Activated T-helper 1 cell treated with anti-CD3 and anti-CD28 coated beads, Interleukin-12 subunit alpha, Interleukin-12 subunit beta, Interleukin-2, Interleukin-4 antibody, amounts not matched to agents 30 ng/mL and 10 ng/mL and 1 ng/mL, durations not matched to agents 14 hours and 24 hours and 36 hours (primary cell): ENCODE measurements around the gene GPR55. TPM values are rescaled to one million over a fixed set of nuclear protein-coding genes. Genes with fewer than 3 reads are reported as not detected.

Experiments
- DNase-seq: peaks from one replicate; pipeline ENCODE4 v3.0.0; 2021; ENCODE audit warnings: low spot score
- H3K27ac Mint-ChIP-seq: one replicate; pipeline ENCODE4 v1.8.0; 2021; ENCODE audit warnings: mild to moderate bottlenecking, mixed read lengths
- H3K27me3 Mint-ChIP-seq: one replicate; pipeline ENCODE4 v1.8.0; 2022; ENCODE audit warnings: mild to moderate bottlenecking, moderate library complexity, mixed read lengths; ENCODE audit not compliant: insufficient read depth
- H3K36me3 Mint-ChIP-seq: one replicate; pipeline ENCODE4 v1.8.0; 2021; ENCODE audit warnings: low read depth, mixed read lengths
- H3K4me1 Mint-ChIP-seq: one replicate; pipeline ENCODE4 v1.8.0; 2021; ENCODE audit warnings: low read depth, mixed read lengths
- H3K4me3 Mint-ChIP-seq: one replicate; pipeline ENCODE4 v1.8.0; 2021; ENCODE audit warnings: mild to moderate bottlenecking, moderate library complexity, mixed read lengths
- H3K9me3 Mint-ChIP-seq: one replicate; pipeline ENCODE4 v1.8.0; 2021; ENCODE audit warnings: mixed read lengths
- intact Hi-C: fragments of 100-400 bp; cut with micrococcal nuclease; formaldehyde crosslinking; loops from one replicate; pipeline ENCODE4 v1.15.1; 2024
- total RNA-seq: library from RNA; stranded (reverse); gene quantifications from 2 replicates; pipeline ENCODE4 v1.2.3, GENCODE V29; 2022

Gene GPR55
- total RNA-seq, 1 donor from 2014 or later, result 0.13 TPM

DNA sequence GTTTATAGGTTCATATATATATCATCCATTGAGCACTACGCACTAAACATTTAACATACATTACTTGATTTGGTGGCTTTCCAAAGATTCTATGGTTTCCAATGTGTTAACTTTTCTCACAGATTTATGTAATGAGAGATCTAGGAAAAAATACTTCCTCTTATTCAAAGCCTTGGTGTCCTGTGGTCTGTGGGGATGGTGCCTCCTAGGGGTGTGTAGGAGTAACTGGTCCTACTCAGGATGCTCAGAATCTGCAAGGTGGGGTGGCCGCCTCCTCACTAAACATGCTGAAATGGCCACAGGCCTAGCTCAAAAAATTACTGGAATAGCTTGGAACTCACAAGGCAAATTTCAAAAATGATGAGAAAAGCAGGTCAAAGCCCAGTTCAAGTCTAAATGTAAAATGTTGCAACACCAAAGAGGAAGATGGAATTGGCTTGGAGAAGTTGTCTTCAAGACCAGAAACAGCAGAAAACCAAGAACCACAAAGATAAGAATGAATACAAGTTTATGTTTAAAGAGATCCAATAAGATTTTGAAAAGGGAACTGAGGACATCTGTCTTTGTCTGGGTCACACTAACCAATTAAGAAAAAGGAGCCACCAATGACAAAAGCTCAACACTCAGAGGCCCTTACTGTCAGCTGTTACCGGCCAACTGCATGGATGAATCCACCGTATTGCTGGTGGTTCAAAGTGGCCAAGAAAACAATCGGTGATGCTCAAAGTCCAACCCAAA, 11.5 kb downstream of the GPR55 start:
- no peak for DNase-seq
- no peaks in the 10 kb centered on the region for H3K36me3 Mint-ChIP-seq
- H3K4me3 Mint-ChIP-seq, result no peak overlapping the region
- peaks cover 22% of the 10 kb centered on the region for H3K4me1 Mint-ChIP-seq
- no peaks in the 10 kb centered on the region for H3K9me3 Mint-ChIP-seq
- intact Hi-C loops, result no loop called here
- H3K27ac Mint-ChIP-seq, result peak overlapping the region; percentile 48
- H3K27me3 Mint-ChIP-seq, result peaks cover 71% of the 10 kb centered on the region

DNA sequence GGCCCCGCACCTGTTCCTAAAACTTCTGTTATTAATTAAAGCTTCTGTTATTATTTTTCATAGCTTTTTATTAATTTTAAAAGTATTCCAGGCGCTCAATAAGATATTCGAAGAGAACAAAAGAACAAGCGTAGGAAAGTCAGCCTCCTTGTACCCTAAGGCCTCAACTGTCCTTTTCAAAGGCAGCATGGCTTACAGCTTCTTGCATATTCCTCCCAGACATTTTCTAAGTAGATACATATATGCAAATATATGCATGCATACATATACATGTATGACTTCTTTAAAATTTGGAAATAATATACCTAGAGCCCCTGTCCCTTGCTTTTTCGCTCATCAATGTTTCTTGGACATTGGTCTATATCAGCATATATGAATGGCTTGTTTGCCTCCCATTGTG, 12.3 kb downstream of the GPR55 start:
- Mint-ChIP-seq H3K36me3 (no peaks in the 10 kb centered on the region), H3K27me3 (peaks cover 64% of the 10 kb centered on the region), H3K9me3 (no peaks in the 10 kb centered on the region), H3K4me1 (peaks cover 27% of the 10 kb centered on the region), H3K27ac (no peak overlapping the region), H3K4me3 (no peak overlapping the region)
- intact Hi-C loops, result no loop called here
- no peak for DNase-seq

DNA sequence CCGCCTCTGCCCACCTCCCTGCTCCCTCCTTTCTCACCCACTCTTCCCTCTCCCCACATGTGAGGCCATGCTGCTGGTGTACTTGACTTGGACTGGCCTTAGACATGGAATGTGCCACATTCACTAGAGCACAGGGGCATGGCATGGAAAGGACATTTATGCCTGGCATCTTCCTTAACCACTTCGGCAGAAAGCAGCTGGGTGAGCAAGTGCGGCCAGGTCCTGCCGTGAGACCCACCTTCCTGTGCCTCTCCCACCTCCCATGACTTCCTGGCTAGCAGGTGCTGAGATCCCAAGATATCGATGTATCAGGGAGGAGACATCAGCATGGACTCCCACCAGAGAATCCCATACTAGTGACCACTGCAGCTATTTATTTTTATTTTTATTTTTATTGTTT, 13.0 kb downstream of the GPR55 start:
- peaks cover 58% of the 10 kb centered on the region for H3K27me3 Mint-ChIP-seq
- no peaks in the 10 kb centered on the region for H3K36me3 Mint-ChIP-seq
- DNase-seq, result no peak
- intact Hi-C loops, result no loop called here
- no peak overlapping the region for H3K27ac Mint-ChIP-seq
- peaks cover 27% of the 10 kb centered on the region for H3K4me1 Mint-ChIP-seq
- no peak overlapping the region for H3K4me3 Mint-ChIP-seq
- no peaks in the 10 kb centered on the region for H3K9me3 Mint-ChIP-seq

DNA sequence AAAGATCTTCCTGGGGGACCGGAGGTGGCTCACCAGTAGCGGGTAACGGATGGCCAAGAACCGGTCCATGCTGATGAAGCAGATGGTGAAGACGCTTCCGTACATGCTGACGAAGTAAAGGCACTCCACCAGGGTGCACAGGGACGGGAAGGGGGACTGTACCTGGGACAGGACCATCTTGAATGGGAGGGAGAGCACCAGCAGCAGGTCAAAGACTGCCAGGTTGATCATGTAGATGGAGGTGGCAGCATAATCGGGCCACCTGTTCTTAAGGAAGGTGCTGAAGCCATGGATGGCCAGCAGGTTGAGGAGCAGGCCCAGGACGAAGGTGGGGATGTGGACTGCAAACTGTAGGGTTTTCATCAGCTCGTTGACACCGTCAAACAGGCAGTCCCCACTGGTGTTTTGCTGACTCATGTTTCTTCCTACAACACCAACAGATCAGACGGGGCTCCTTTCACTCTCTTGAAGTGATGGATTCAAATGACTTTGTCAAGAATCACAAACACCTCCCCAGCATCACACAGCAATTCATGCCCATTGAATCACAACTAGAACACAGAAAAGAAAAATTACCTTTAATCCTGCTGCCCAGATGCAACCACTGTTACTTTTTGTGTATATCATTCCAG, 14.4 kb downstream of the GPR55 start:
- Mint-ChIP-seq H3K4me3 (no peak overlapping the region), H3K36me3 (no peaks in the 10 kb centered on the region), H3K27ac (no peak overlapping the region), H3K27me3 (peaks cover 56% of the 10 kb centered on the region), H3K4me1 (peaks cover 36% of the 10 kb centered on the region), H3K9me3 (no peaks in the 10 kb centered on the region)
- DNase-seq, result no peak
- intact Hi-C loops, result no loop called here

DNA sequence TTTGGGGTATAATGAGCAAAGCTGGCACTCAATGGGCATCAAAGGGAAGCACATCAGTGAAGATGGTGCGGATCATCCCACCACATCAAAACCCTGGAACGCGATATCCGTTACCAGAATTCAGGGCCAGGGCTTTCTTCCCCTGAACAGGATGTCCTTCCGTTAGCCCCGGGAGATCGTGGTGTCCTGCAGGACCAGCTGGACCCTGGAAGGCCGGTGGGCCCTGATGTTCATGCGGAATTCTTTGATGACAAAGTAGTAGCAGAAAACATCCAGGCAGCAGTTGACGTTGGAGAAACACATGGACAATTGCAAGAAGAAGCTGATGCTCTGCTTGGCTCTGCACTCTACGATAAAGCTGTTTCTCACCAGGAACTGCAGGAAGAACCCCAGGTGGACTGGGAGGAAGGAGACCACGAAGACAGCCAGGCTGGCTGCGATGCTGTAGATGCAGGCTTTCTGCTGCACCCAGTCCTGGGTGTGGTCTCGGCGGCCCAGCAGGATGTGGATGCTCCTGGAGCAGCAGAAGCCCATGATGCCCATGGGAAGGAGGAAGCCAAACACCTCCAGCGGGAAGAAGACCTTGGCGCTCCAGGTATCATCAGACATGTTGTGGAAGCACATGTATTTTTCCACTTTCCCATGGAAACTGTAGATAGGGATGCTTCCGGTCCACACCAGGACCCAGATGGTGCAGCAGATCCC, 15.0 kb downstream of the GPR55 start:
- Mint-ChIP-seq H3K9me3 (no peaks in the 10 kb centered on the region), H3K4me1 (peaks cover 43% of the 10 kb centered on the region), H3K36me3 (no peaks in the 10 kb centered on the region), H3K27ac (no peak overlapping the region), H3K4me3 (no peak overlapping the region), H3K27me3 (peaks cover 62% of the 10 kb centered on the region)
- DNase-seq, result no peak
- intact Hi-C loops, result loop anchor here (5.0 kb wide), 1 partner anchor 253 kb away; no protein-coding TSS in a partner anchor

DNA sequence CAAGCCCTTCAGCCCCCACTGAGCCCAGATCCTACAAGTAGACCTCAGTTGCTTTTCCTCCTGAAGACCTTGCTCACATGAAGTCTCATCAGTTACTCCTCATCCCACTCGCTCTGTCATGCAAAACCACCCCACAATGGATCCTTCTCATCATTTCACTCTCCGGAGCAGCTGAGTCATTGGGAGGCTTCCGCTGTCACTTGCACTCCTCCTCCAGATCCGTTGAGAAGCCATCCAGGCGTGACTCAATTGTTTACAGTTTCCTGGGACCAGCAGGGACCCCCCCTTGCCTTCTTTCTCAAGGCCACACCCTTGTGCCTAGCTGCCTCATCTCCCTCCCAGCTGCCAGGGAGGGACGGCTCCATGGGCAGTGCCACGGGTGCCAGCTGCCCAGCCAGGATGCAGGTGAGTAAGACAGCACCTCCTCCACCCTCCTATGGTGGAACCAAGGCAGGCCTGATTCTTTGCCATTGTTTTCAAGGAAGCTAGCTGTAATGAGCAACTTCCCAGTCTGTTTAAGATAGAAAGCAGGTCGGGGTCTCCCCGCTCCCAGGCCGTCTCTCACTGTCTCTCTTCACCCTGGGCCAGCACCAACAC, 16.3 kb downstream of the GPR55 start:
- peaks cover 59% of the 10 kb centered on the region for H3K27me3 Mint-ChIP-seq
- intact Hi-C loops, result loop anchor here (5.0 kb wide), 1 partner anchor 251 kb away; no protein-coding TSS in a partner anchor
- H3K4me1 Mint-ChIP-seq, result peaks cover 41% of the 10 kb centered on the region
- DNase-seq, result no peak
- no peaks in the 10 kb centered on the region for H3K9me3 Mint-ChIP-seq
- no peak overlapping the region for H3K4me3 Mint-ChIP-seq
- H3K36me3 Mint-ChIP-seq, result no peaks in the 10 kb centered on the region
- H3K27ac Mint-ChIP-seq, result peak overlapping the region; percentile 29

DNA sequence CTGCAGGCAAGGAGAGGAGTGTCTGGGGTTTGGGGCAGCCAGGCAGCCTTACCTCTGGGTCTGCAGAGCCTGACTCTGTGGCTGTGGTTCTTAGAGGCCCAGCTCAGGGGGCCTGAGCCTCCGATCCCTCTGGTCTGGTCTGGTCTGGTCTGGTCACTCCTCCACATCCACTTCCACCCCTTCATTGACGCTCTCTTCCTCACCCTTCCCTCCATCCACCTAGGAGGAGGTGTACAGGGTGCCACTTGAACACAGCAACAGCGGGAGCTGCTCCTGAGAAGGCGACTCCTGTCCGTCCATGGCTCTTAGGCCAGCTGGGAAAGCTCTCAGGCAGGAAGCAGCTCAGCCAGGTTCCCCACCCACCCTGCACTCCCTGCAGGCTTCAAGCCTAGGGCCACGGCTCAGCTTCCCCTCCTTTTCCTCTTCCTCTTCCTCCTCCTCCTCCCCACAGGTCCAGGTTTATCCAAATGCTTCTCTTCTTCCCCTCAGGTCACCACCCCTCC, 16.9 kb downstream of the GPR55 start:
- Mint-ChIP-seq H3K9me3 (no peaks in the 10 kb centered on the region), H3K4me3 (no peak overlapping the region), H3K27me3 (peaks cover 60% of the 10 kb centered on the region), H3K27ac (peak overlapping the region; percentile 29), H3K4me1 (peaks cover 37% of the 10 kb centered on the region), H3K36me3 (no peaks in the 10 kb centered on the region)
- intact Hi-C loops, result loop anchor here (5.0 kb wide), 1 partner anchor 251 kb away; no protein-coding TSS in a partner anchor
- no peak for DNase-seq

DNA sequence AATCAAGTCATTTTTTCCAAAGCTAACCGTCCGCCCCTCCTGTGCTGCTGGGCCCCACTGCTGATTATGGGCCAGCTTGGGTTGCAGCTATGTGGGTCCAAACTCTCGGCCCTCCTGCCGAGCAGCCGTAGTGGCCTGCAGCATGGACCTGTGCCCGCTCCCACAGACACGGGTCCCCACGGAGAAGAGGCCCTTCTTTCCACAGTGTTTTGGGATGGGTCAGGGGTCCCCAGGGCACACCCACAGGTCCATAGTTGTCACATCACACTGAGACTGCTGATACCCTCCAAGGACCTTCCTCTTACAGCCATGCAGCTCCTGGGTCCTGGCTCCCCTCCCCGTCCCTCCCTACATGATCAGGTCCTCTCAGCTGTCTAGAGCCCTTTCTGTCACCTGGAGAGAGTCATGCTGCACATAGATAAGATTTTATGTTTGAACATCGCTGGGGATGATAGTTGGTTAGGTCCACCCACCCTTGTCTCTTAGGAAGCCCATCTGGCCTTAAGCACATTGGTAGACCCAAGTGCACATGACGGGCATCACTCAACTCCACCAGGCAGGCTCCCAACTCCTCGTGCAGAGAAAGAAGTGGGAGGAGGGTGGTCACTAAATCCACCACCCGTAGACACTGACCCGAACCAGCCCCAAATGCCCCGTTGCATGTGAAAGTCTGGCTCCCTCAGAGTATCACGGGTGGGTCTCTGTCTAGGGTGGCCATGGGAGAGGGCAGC, 17.5 kb downstream of the GPR55 start:
- intact Hi-C loops, result loop anchor here (5.0 kb wide), 1 partner anchor 250 kb away; no protein-coding TSS in a partner anchor
- DNase-seq, result no peak
- no peaks in the 10 kb centered on the region for H3K9me3 Mint-ChIP-seq
- peaks cover 60% of the 10 kb centered on the region for H3K27me3 Mint-ChIP-seq
- no peak overlapping the region for H3K4me3 Mint-ChIP-seq
- no peak overlapping the region for H3K27ac Mint-ChIP-seq
- peaks cover 37% of the 10 kb centered on the region for H3K4me1 Mint-ChIP-seq
- H3K36me3 Mint-ChIP-seq, result no peaks in the 10 kb centered on the region

DNA sequence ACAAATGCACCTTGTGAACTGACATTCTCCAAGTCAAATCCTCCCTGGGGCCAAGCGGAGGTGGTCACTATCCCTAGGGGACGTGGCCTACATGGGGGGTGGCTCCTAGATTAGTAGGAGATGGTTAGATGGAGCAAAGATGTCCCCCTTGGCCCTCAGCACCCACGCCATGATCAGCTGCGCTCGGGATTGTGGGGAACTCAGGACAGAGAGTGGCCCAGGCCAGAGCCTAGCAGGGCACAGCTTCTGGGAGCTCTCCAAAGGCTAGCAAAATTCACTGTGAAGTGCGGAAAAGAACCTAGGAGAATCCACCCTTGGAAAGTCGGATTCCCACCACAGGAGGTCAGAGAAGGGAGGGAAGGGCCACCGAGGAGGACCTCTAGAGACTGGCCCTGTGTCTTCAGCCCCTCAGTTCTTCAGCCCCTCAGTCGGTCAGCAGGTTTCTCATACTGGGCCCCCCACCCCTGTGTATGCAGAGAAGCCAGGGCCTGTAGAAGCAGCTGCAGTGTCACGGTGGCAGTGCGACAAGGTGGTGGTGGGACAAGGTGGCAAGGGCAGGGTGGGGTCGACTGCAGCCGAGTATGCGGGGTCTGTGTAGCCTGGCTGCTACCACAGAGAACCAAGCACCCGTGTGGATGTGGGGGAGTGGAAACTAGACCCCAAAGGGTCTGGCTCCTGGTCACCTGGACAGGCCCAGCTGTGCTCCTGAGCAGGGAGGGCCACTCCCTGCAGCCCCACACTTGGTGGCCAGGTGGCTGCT, 18.4 kb downstream of the GPR55 start:
- intact Hi-C loops, result loop anchor here (5.0 kb wide), 1 partner anchor 249 kb away; no protein-coding TSS in a partner anchor
- peaks cover 64% of the 10 kb centered on the region for H3K27me3 Mint-ChIP-seq
- H3K9me3 Mint-ChIP-seq, result no peaks in the 10 kb centered on the region
- no peak for DNase-seq
- H3K27ac Mint-ChIP-seq, result no peak overlapping the region
- H3K36me3 Mint-ChIP-seq, result no peaks in the 10 kb centered on the region
- H3K4me3 Mint-ChIP-seq, result no peak overlapping the region
- peaks cover 37% of the 10 kb centered on the region for H3K4me1 Mint-ChIP-seq

DNA sequence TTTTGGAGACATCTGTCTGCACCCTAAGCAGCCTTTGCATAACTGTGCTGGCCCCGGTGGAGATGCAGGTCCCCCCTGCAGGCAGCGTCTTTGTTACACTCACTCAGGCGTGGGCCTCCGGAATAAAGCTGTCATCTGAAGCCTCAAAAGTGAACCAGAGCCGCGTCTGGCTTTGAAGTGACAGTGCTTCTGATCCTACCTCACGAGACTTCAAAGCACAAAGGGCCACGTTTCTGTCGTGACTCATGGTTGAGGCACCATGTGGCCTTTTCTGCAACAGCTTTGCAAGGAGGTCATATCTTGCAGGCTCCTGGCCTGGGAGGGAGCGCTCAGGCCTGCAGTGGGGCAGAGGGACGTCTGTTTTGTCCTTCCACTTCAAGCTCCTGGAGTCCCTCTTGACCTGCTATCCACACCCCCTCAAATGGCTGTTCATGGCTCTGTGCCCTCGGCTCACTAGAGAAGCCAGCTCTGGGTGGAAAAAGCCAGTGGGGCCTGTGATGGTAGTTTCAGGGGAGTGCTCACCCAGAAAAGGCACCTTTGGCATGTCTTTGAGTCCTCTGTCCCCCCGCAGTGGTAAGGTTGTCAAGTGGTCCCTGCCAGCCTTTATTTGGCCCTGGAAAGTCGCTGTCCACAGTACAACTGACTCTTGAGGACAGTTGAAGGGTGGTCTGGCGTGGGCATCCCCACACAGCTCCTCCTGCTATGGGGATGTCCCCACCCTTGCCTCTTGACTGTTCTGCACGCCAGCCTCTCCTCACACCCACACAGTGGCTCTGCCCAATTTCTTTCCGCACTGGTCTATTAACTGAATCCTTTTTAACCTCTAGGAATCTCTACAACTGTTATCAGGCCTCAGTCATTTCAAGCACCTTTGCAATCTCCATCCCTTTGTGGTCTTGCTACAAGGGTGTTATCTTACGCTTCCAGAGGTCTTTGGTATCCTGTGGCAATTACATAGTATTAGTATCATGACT, 19.3 kb downstream of the GPR55 start:
- Mint-ChIP-seq H3K36me3 (no peaks in the 10 kb centered on the region), H3K27me3 (peaks cover 66% of the 10 kb centered on the region), H3K27ac (peak overlapping the region; percentile 46), H3K4me1 (peaks cover 36% of the 10 kb centered on the region), H3K9me3 (no peaks in the 10 kb centered on the region), H3K4me3 (no peak overlapping the region)
- DNase-seq, result peak; percentile 37
- intact Hi-C loops, result loop anchor here (1.0 to 5.0 kb wide), 8 partner anchors 14 to 248 kb away; no protein-coding TSS in a partner anchor
